ENCODE data around the gene RPH3AL.

The RPH3AL gene

GRCh38 chr17:233473-233941 is 119.1 kb downstream of the RPH3AL start:
- H3K4me3 ChIP-seq (ENCODE audit: low read depth, low read length), result no peak overlapping the region
- DNase-seq (ENCODE audit: low read depth), result no peak

DNA sequence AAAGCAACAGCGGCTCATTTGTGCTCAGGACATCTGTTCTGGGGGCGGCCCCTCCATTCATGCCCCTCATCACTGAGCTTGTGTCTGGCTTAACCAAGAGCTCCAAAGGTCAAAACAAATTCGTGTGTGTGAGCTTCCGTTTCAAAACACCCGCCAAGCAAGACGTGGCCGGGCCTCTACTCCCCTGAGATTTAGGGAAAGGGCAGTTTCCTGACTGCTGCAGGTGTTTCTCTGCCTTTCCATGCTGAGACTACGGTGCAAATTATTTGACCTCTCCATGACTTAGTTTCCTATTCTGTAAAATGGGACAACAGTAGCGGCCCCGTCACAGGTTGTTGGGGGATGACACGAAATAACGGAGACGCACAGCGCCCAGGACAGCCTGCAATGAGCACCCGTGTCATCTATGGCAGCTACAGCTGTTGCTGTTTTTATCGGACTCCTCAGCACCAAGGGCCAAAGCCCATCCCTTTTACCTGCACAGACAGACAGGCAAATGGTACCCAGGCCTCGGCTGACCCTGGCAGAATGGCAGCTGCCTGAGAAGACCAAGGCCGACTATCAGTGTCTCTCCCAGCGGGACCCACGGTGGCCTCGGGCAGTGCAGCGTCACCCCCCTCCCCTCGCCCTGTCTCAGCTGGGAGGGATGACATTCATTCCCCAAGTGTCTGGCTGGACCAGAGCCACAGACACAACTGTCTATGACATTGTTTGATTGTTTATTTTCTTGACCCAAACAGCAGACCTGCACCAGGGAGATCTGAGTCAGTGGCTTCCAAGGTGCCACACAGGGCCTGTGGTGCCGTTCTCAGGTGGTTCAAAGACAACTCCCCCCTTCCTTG is 120.4 kb downstream of the RPH3AL start:
- H3K4me3 ChIP-seq (ENCODE audit: low read depth, low read length), result no peak overlapping the region
- DNase-seq (ENCODE audit: low read depth), result no peak
- TF ChIP-seq, protein P1, sequence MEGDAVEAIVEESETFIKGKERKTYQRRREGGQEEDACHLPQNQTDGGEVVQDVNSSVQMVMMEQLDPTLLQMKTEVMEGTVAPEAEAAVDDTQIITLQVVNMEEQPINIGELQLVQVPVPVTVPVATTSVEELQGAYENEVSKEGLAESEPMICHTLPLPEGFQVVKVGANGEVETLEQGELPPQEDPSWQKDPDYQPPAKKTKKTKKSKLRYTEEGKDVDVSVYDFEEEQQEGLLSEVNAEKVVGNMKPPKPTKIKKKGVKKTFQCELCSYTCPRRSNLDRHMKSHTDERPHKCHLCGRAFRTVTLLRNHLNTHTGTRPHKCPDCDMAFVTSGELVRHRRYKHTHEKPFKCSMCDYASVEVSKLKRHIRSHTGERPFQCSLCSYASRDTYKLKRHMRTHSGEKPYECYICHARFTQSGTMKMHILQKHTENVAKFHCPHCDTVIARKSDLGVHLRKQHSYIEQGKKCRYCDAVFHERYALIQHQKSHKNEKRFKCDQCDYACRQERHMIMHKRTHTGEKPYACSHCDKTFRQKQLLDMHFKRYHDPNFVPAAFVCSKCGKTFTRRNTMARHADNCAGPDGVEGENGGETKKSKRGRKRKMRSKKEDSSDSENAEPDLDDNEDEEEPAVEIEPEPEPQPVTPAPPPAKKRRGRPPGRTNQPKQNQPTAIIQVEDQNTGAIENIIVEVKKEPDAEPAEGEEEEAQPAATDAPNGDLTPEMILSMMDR (IDR thresholded peaks at IDR 0.05; ENCODE audit: control insufficient read depth, extremely low read depth, insufficient read depth), result no peak

More at GRCh38 chr17:233473-233941, 119.1 kb downstream of the RPH3AL start:
- TF ChIP-seq, protein P1 (IDR thresholded peaks at IDR 0.05; ENCODE audit: control insufficient read depth, extremely low read depth, insufficient read depth), result no peak

- no peak for DNase-seq (ENCODE audit: low read depth)
- TF ChIP-seq, protein P1 (IDR thresholded peaks at IDR 0.05; ENCODE audit: control insufficient read depth, extremely low read depth, insufficient read depth), result no peak
- H3K4me3 ChIP-seq (ENCODE audit: low read depth, low read length), result no peak overlapping the region
These were observed 121.2 kb downstream of the RPH3AL start for GRCh38 chr17:231191-231965.

GRCh38 chr17:230395-230770 is 122.2 kb downstream of the RPH3AL start:
- no peak overlapping the region for H3K4me3 ChIP-seq (ENCODE audit: low read depth, low read length)
- TF ChIP-seq, protein P1 (IDR thresholded peaks at IDR 0.05; ENCODE audit: control insufficient read depth, extremely low read depth, insufficient read depth), result no peak
- DNase-seq (ENCODE audit: low read depth), result no peak

DNA sequence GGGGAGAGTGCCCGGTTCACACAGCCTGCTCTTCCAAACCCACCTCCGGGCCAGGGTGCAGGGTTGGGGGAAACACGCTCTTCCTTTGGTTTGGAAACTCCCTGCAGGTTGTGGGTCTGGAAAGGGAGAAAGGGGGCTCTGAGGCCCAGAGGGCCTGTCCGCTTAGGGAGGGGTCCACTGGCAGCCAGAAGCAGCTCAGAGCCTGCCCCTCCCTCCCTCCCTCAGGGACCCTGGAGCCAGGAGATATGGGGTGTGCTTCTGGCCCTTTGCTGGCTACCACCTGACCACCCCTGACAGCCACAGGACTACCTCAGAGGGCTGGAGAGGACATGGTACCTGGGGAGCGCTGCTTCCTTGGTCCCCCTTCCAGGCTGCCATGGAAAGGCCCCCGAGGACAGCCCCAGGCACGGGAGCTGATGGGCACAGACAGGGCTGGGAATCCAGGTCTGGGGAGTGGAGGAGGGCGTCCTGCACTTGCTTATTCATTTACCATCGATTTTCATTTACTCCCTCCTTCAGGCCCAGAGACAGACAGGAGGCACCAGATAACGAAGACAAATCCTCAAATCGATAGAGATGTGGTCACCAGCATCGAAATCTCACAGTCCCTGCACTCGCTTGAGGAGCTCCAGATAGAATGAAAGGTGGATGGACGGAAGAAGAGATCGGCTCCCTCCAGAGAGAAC is 122.8 kb downstream of the RPH3AL start:
- TF ChIP-seq, protein P1 (IDR thresholded peaks at IDR 0.05; ENCODE audit: control insufficient read depth, extremely low read depth, insufficient read depth), result no peak
- DNase-seq (ENCODE audit: low read depth), result no peak
- H3K4me3 ChIP-seq (ENCODE audit: low read depth, low read length), result no peak overlapping the region

GRCh38 chr17:228951-229708 is 123.5 kb downstream of the RPH3AL start:
- TF ChIP-seq, protein P1 (IDR thresholded peaks at IDR 0.05; ENCODE audit: control insufficient read depth, extremely low read depth, insufficient read depth), result no peak
- DNase-seq (ENCODE audit: low read depth), result no peak
- no peak overlapping the region for H3K4me3 ChIP-seq (ENCODE audit: low read depth, low read length)
